ENCODE data around the gene CDC26.
A peak's percentile ranks its signal among the peaks of the same experiment; 100 is the strongest.

The CDC26 gene

DNA sequence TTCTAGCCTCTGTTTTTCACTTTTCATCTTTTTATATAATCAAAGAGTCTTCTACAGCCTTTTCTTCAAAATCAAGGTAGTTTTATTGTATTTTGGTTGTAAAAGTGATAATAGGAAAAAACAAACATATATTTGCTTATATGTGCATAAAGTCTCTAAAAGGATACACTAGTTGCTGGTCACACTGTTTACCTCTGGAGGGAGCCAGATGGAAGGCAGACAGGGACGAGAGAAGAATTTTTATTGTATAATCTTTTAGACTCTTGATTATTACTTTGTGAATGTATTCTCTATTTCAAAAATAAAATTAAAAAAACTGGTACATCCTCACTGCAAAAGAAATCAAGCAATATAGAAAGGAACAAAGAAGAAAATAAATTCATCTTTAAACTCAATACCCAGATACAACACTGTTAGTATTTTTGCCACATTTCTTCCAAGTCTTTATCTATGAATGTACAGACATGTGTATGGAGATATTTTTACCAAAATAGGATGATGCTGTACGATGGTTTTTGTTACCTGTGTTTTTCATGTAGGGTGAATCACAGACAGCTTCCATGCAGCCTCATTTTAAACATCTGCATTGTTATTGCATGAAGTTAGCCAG lies 33.9 kb upstream of the CDC26 start:
- Histone ChIP-seq H3K9ac (ENCODE audit: low read depth in 1 of 2, low read length in 2 of 2) (no peak overlapping the region), H3K36me3 (ENCODE audit: control insufficient read depth in 1 of 2, insufficient read depth in 2 of 2, low read length in 2 of 2) (no peaks in the 10 kb centered on the region), H3K4me1 (ENCODE audit: control insufficient read depth in 1 of 2, insufficient read depth in 2 of 2, low read length in 2 of 2) (no peaks in the 10 kb centered on the region), H3K27ac (ENCODE audit: low read depth, low read length) (no peak overlapping the region), H3K9me3 (ENCODE audit: control insufficient read depth in 1 of 2, low read length in 2 of 2) (no peaks in the 10 kb centered on the region), H3K27me3 (ENCODE audit: control insufficient read depth in 1 of 2, insufficient read depth in 2 of 2, low read length in 2 of 2) (no peaks in the 10 kb centered on the region), H3K4me3 (ENCODE audit: low read depth in 1 of 2, low read length in 2 of 2) (no peak overlapping the region)

DNA sequence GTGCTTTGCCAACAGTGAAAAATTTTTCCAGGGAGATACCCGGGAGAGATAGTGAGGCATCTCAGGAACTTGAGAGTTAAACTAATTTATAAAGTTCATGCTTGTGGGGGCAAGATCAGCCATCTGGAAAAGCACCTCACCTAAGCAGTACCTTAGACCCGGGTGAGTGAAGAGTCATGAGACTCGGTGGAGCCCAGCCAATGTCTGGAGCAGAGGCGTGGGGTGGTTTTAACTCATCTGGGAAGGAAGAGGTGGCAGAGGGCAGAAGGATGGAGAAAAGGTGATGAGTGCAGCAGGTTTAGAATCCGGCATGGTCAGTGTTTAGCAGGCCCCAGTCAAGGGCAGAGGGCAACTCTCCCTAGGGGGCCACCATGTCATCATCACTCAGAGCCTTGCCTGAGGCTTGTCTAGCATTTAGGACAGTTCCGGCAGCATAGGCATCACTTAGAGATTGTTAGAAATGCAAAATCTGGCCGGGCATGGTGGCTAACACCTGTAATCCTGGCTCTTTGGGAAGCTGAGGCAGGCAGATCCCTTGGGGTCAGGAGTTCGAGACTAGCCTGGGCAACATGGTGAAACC lies 32.1 kb upstream of the CDC26 start:
- H3K27me3 ChIP-seq (ENCODE audit: control insufficient read depth in 1 of 2, insufficient read depth in 2 of 2, low read length in 2 of 2) = no peaks in the 10 kb centered on the region
- no peaks in the 10 kb centered on the region for H3K36me3 ChIP-seq (ENCODE audit: control insufficient read depth in 1 of 2, insufficient read depth in 2 of 2, low read length in 2 of 2)
- H3K4me1 ChIP-seq (ENCODE audit: control insufficient read depth in 1 of 2, insufficient read depth in 2 of 2, low read length in 2 of 2) = peaks cover 6 to 7% of the 10 kb centered on the region in 2 donors
- no peak overlapping the region for H3K4me3 ChIP-seq (ENCODE audit: low read depth in 1 of 2, low read length in 2 of 2)
- no peak overlapping the region for H3K9ac ChIP-seq (ENCODE audit: low read depth in 1 of 2, low read length in 2 of 2)
- H3K27ac ChIP-seq (ENCODE audit: low read depth, low read length) = no peak overlapping the region
- no peaks in the 10 kb centered on the region for H3K9me3 ChIP-seq (ENCODE audit: control insufficient read depth in 1 of 2, low read length in 2 of 2)

DNA sequence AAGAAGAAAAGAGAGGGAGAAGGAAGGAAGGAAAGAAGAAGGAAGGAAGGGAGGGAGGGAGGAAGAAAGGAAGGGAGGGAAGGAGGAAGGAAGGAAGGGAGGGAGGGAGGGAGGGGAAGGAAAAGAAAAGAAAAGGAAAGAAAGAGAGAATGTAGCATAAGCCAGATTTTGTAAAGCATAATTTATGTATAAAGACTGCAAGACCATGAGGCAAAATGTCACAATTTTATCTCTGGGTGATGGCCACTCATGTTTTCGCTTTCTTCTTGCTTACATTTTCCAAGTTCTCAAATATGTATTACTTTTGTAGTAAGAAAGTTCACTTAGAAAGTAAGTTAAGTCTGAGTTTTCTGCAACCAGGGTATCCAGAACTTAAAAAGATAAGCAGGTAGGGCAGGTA lies 31.2 kb upstream of the CDC26 start:
- no peak overlapping the region for H3K4me3 ChIP-seq (ENCODE audit: low read depth in 1 of 2, low read length in 2 of 2)
- peaks cover 7 to 11% of the 10 kb centered on the region in 2 donors for H3K4me1 ChIP-seq (ENCODE audit: control insufficient read depth in 1 of 2, insufficient read depth in 2 of 2, low read length in 2 of 2)
- H3K27ac ChIP-seq (ENCODE audit: low read depth, low read length) = no peak overlapping the region
- no peaks in the 10 kb centered on the region for H3K9me3 ChIP-seq (ENCODE audit: control insufficient read depth in 1 of 2, low read length in 2 of 2)
- H3K9ac ChIP-seq (ENCODE audit: low read depth in 1 of 2, low read length in 2 of 2) = no peak overlapping the region
- no peaks in the 10 kb centered on the region for H3K36me3 ChIP-seq (ENCODE audit: control insufficient read depth in 1 of 2, insufficient read depth in 2 of 2, low read length in 2 of 2)
- H3K27me3 ChIP-seq (ENCODE audit: control insufficient read depth in 1 of 2, insufficient read depth in 2 of 2, low read length in 2 of 2) = no peaks in the 10 kb centered on the region

- no peaks in the 10 kb centered on the region for H3K9me3 ChIP-seq (ENCODE audit: control insufficient read depth in 1 of 2, low read length in 2 of 2)
- H3K4me3 ChIP-seq (ENCODE audit: low read depth in 1 of 2, low read length in 2 of 2) = peak within 1 kb of the TSS in 1 of 2 donors; percentile 44
- H3K36me3 ChIP-seq (ENCODE audit: control insufficient read depth in 1 of 2, insufficient read depth in 2 of 2, low read length in 2 of 2) = no peaks in the 10 kb centered on the region
- no peak within 1 kb of the TSS for H3K9ac ChIP-seq (ENCODE audit: low read depth in 1 of 2, low read length in 2 of 2)
- H3K27ac ChIP-seq (ENCODE audit: low read depth, low read length) = no peak within 1 kb of the TSS
- H3K27me3 ChIP-seq (ENCODE audit: control insufficient read depth in 1 of 2, insufficient read depth in 2 of 2, low read length in 2 of 2) = no peaks in the 10 kb centered on the region
- H3K4me1 ChIP-seq (ENCODE audit: control insufficient read depth in 1 of 2, insufficient read depth in 2 of 2, low read length in 2 of 2) = peaks cover 25 to 26% of the 10 kb centered on the region in 2 donors
Measured at GRCh38 chr9:113302792-113303418, 27.5 kb upstream of the CDC26 start, which contains the start of gene RNF183. Gene RNF183, minus strand, starts transcription at chr9:113303376. Its CDS starts 5,192 bp downstream, at chr9:113298184.

DNA sequence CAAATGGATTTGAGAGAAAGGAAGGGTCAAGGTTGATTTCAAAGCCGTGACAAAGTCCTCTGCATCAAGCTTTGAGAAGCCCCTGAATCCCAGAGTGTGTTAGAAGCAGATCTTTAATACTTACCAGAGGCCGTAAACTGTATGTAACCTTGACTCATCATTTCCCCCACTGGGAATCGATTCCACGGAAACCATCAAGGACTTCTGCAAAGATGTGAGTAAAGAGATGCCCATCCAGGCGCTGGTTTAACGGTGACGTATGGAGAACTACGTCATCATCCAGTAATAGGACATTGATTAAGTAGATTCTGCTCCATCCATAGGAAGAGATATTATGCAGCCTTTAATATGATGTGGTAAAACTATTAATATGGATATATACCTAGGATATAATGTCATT lies 26.2 kb upstream of the CDC26 start:
- H3K9me3 ChIP-seq (ENCODE audit: control insufficient read depth in 1 of 2, low read length in 2 of 2) = no peaks in the 10 kb centered on the region
- peaks cover 25 to 26% of the 10 kb centered on the region in 2 donors for H3K4me1 ChIP-seq (ENCODE audit: control insufficient read depth in 1 of 2, insufficient read depth in 2 of 2, low read length in 2 of 2)
- H3K4me3 ChIP-seq (ENCODE audit: low read depth in 1 of 2, low read length in 2 of 2) = no peak overlapping the region
- no peaks in the 10 kb centered on the region for H3K36me3 ChIP-seq (ENCODE audit: control insufficient read depth in 1 of 2, insufficient read depth in 2 of 2, low read length in 2 of 2)
- H3K27me3 ChIP-seq (ENCODE audit: control insufficient read depth in 1 of 2, insufficient read depth in 2 of 2, low read length in 2 of 2) = no peaks in the 10 kb centered on the region
- H3K27ac ChIP-seq (ENCODE audit: low read depth, low read length) = no peak overlapping the region
- no peak overlapping the region for H3K9ac ChIP-seq (ENCODE audit: low read depth in 1 of 2, low read length in 2 of 2)

GRCh38 chr9:113299800-113300292 lies 24.5 kb upstream of the CDC26 start:
- Histone ChIP-seq H3K4me1 (ENCODE audit: control insufficient read depth in 1 of 2, insufficient read depth in 2 of 2, low read length in 2 of 2) (peaks cover 25 to 26% of the 10 kb centered on the region in 2 donors), H3K9ac (ENCODE audit: low read depth in 1 of 2, low read length in 2 of 2) (peak overlapping the region in 1 of 2 donors; percentile 34), H3K9me3 (ENCODE audit: control insufficient read depth in 1 of 2, low read length in 2 of 2) (no peaks in the 10 kb centered on the region), H3K4me3 (ENCODE audit: low read depth in 1 of 2, low read length in 2 of 2) (peak overlapping the region; percentile 57 to 60), H3K27ac (ENCODE audit: low read depth, low read length) (no peak overlapping the region), H3K27me3 (ENCODE audit: control insufficient read depth in 1 of 2, insufficient read depth in 2 of 2, low read length in 2 of 2) (no peaks in the 10 kb centered on the region), H3K36me3 (ENCODE audit: control insufficient read depth in 1 of 2, insufficient read depth in 2 of 2, low read length in 2 of 2) (no peaks in the 10 kb centered on the region)

GRCh38 chr9:113298924-113299770 lies 23.8 kb upstream of the CDC26 start:
- H3K9me3 ChIP-seq (ENCODE audit: control insufficient read depth in 1 of 2, low read length in 2 of 2) = no peaks in the 10 kb centered on the region
- no peak overlapping the region for H3K27ac ChIP-seq (ENCODE audit: low read depth, low read length)
- no peak overlapping the region for H3K4me3 ChIP-seq (ENCODE audit: low read depth in 1 of 2, low read length in 2 of 2)
- H3K9ac ChIP-seq (ENCODE audit: low read depth in 1 of 2, low read length in 2 of 2) = peak overlapping the region in 1 of 2 donors; percentile 34
- no peaks in the 10 kb centered on the region for H3K27me3 ChIP-seq (ENCODE audit: control insufficient read depth in 1 of 2, insufficient read depth in 2 of 2, low read length in 2 of 2)
- no peaks in the 10 kb centered on the region for H3K36me3 ChIP-seq (ENCODE audit: control insufficient read depth in 1 of 2, insufficient read depth in 2 of 2, low read length in 2 of 2)
- H3K4me1 ChIP-seq (ENCODE audit: control insufficient read depth in 1 of 2, insufficient read depth in 2 of 2, low read length in 2 of 2) = peaks cover 25 to 26% of the 10 kb centered on the region in 2 donors

DNA sequence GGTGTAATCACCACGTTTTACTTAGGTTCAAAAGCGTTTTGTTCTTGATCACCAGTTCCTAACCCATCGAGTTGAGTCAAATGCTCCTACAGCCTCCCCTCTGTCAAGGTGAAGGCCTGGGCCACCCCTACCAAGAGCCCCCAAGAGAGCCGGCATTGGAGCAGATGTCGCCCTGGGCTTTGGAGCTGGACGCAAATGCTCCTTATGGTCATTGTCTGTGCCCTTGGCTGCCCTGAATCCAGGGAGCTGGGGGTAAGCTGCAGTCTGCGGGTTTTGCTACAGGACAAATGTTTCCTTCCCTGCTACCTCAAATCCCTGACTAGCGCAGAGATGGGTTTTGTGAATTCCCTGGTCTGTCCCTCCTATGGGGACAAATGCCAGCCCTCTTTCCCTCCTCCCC lies 22.9 kb upstream of the CDC26 start:
- Histone ChIP-seq H3K27me3 (ENCODE audit: control insufficient read depth in 1 of 2, insufficient read depth in 2 of 2, low read length in 2 of 2) (no peaks in the 10 kb centered on the region), H3K36me3 (ENCODE audit: control insufficient read depth in 1 of 2, insufficient read depth in 2 of 2, low read length in 2 of 2) (peaks cover 0 to under 1% of the 10 kb centered on the region in 2 donors), H3K27ac (ENCODE audit: low read depth, low read length) (no peak overlapping the region), H3K4me3 (ENCODE audit: low read depth in 1 of 2, low read length in 2 of 2) (no peak overlapping the region), H3K4me1 (ENCODE audit: control insufficient read depth in 1 of 2, insufficient read depth in 2 of 2, low read length in 2 of 2) (peaks cover 25 to 26% of the 10 kb centered on the region in 2 donors), H3K9me3 (ENCODE audit: control insufficient read depth in 1 of 2, low read length in 2 of 2) (no peaks in the 10 kb centered on the region), H3K9ac (ENCODE audit: low read depth in 1 of 2, low read length in 2 of 2) (no peak overlapping the region)

DNA sequence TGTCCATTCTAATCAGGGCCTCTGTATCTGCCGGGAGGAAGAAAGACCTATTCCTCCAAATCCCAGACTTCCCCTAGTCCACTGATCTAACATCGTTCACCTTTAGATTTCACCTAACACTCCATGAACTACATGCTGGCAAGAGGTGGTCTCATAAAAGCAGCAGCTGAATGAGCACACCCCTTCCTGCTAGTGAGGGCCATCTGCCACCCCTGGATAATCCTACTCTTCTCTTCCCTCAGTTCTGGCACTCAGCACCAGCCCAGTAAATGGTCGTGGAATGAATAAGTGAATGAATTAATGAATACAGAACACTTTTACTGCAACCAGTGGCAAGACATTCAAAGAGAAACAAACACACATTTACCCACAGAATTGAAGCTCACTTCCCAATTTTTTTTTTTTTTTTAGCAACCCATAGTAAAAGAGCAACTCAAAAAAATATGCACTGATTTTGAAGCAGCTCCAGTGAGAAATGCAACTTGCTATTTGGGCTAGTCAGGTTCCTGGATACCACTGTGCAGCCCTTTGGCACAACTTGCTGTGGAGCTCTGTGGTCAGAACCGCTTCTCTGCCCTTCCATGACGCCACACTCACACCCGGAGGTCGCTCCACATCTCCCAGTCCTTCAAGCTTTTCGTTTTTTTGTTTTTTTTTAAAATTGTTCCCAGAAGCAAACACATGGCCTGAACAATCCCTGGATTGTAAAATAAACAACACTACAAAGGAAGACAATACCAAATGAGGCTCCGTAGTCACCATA lies 21.6 kb upstream of the CDC26 start:
- Histone ChIP-seq H3K27me3 (ENCODE audit: control insufficient read depth in 1 of 2, insufficient read depth in 2 of 2, low read length in 2 of 2) (no peaks in the 10 kb centered on the region), H3K9me3 (ENCODE audit: control insufficient read depth in 1 of 2, low read length in 2 of 2) (no peaks in the 10 kb centered on the region), H3K36me3 (ENCODE audit: control insufficient read depth in 1 of 2, insufficient read depth in 2 of 2, low read length in 2 of 2) (peaks cover 6 to 14% of the 10 kb centered on the region in 2 donors), H3K27ac (ENCODE audit: low read depth, low read length) (no peak overlapping the region), H3K4me3 (ENCODE audit: low read depth in 1 of 2, low read length in 2 of 2) (no peak overlapping the region), H3K4me1 (ENCODE audit: control insufficient read depth in 1 of 2, insufficient read depth in 2 of 2, low read length in 2 of 2) (peaks cover 13 to 19% of the 10 kb centered on the region in 2 donors), H3K9ac (ENCODE audit: low read depth in 1 of 2, low read length in 2 of 2) (no peak overlapping the region)
